Epidermal melanocyte (primary cell): Measurements from ENCODE around the gene LMO7.

ENCODE experiments used
- DNase-seq: peaks from one replicate; pipeline ENCODE4 v3.0.0; 2011; ENCODE audit warnings: low spot score; ENCODE audit not compliant: insufficient read length

Gene LMO7

DNA sequence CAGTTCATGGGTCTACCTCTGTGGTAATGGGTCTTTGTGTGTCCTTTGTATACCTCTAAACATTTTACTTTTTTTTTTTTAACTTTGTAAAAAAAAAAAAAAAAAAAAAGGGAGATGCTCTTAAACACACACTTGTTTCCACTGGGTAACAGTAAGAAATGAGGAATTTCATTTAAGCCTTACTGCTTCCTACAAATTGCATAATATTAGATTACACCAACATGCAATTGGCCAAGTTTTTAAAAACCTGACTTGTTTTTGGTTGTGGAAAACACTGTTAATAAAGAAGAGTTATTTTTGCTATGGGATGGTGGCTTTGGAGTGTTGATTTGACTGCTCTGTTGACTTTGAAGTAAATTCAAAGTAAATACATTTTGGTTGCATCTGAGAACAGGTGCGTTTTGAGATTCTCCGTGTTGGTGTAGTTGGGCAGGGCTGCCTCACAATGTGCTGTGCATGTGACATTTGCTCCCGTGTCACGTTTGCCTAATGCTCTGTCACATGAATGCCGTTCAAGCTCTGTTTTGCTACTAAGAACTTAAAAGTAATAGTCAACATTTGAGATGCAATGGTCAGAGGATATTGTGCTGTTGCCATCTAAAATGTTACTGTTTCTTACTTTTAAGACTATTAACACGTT, 202.4 kb downstream of the LMO7 start:
- no peak for DNase-seq

DNA sequence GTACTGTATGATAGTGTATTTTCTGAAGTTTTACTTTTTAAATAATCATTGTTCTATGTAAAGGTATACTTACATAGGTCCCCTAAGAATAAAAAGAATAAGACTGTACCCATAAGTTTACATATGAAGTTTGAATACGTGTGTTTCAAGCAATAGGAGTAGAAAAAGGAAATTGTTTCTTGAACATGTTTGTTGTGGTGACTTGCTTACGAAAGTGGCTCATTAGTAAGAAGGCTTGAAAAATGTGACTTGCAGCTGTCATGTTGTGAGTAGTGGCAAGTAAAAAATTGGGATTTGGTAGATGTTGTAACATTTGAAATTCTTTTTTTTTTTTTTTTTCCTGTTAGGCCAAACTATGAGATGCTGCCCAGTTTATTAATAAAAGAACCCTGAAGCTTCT, 203.3 kb downstream of the LMO7 start:
- no peak for DNase-seq

DNA sequence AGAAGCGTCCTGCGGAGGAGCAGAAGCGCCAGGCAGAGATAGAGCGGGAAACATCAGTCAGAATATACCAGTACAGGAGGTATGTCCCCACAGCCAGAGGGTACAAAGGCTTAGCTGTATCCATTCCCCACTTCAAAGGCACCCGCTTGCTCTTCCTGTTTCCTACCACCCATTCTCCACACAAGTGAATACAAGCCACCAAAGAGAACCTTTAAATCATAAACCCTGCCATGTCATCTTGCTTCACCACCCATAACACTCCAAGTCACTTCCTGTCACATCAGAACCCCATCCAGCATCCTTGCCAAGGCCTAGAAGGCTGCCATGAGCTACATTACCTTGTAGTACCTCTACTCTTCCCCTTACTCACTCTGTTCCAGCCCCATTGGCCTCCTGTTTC, 205.8 kb downstream of the LMO7 start:
- DNase-seq = no peak

DNA sequence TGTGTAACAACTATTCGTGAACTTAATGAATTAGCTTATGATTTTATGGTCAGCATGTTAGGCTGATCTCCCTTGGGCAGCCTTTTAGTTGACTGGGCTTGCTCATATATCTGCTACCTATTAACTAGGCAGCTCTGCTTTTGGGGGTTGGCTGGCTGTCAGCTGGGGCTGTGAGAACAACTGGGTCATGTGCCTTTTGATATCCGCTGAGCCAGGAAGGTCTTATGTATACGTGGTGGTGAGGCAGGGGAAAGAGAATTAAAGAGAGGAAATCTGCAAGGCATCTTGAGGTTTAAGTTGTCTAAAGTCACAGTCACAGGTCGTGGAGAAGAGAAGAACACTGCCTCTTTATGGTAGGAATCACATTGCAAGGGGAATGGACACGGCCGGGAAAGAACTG, 206.9 kb downstream of the LMO7 start:
- no peak for DNase-seq

DNA sequence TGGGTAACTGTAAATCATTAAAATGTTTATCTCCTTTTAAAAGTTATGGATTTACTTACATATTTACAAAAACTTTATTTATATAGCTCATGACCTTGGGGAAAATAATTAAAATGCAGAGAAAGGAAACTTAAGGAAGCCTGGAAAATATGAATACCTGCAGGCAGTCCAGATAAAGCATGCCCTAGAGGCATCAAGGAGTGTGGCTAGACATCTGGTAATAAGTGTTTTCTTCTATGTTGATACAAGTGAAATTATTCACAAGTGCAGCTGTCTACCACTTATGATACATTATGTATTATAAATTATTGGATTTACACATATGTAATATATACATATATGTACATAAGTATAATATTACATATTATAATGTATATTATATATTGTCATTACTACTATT, 207.9 kb downstream of the LMO7 start:
- no peak for DNase-seq

DNA sequence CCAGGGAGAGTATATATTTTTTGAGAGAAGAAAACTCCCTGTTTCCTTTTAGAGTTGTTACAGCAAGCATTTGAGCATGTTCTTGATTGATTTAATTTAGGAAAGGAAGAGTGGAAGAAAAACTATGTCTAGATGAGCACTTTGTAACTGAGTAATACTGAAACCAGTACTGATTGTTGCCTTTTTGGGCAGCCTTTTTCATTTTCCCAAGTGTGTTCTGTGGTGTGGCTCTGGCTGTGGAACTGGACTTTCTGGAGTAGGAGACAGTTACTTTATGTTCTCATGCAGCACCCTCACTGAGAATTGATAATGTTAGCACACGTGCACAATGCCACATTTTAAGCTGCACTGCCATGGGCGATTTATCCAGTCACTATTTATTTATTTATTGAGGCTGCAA, 211.5 kb downstream of the LMO7 start:
- DNase-seq = no peak

DNA sequence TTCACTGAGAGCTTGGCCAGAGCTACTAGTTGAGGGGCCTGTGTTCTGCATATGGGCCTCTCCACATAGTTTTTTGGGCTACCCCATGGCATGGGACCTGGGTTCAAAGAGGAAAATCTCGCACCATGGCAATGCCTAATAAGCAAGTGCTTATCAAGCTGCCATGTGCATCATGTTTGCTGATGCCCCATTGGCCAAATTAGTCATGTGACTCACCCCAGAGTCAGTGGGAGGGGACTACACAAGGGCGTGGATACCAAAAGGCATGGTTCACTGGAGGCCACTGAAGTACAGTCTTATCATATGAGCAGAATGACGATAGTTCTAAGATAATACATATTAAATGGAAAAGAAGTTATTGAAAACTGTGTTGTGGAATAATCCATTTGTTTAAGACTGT, 214.8 kb downstream of the LMO7 start:
- DNase-seq = no peak

DNA sequence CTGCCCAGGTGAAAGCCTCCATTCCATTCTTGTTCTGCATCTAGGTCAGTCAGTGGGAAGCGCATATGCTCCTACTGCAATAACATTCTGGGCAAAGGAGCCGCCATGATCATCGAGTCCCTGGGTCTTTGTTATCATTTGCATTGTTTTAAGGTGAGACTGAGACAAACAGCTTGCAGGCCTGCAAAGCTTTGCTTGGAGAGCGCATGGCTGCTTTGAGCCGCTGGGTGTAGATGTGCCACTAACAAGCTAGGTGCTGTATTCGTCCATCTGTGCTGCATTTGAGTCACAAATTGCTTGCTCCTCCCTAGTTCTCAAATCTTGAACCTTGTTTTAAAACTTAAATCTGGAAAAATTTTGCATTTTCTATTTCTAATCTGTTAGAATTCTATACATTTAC, 219.1 kb downstream of the LMO7 start:
- no peak for DNase-seq

DNA sequence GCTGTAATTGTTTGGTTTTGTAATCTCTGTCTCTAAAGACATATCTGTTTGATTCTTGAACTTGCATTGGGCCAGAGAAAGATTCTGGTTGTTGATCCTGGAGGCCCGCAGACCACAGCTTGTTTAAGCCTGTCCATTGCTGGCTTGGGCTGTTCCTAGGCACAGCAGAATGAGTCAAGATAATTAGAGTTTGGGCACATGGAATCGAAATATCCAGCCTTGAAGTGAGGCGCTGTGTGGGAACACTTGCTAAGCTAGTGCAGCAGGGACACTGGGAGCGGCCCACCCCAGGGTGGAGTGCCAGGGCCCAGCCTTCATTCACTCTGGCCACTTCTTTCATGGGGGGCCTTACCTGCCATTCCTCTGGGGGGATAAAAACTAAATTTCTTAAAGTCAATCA, 219.7 kb downstream of the LMO7 start:
- DNase-seq = no peak

DNA sequence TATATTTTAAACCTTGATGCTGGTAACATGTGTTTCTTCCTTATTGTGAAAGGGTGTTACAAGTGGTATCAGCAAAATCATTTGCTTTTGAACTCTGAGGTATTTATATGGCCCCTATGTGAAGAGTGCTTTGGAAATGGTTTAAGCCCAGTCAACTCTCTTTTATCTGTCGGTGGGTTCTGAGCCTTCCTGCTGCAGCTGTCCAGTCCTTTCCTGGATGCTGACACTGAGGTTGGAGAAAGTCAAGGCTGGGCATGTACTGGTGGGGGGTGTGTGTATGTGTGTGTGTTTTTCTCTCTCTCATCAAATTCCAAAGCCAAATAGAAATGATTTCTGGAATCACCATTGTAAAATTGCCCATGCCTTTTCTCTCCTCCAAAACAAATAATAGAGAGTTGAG, 221.2 kb downstream of the LMO7 start:
- DNase-seq = no peak

DNA sequence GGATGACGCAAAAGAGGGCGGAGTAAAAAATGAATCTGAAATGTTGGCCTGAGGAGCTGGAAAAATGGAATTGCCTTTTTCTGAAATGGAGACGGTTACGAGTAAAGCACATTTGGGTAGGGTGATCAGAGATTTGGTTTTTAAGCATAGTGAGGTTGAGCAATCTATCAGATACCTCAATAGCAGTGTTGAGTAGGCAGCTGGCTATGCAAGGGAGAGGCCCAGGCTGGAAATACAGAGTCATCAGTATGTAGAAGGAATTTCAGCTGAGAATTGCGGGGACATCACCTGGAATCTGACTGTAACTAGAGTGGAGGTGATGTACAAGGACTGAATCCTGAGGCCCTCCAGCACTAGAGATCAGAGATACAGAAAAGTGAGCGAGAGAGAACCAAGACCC, 224.8 kb downstream of the LMO7 start:
- no peak for DNase-seq

DNA sequence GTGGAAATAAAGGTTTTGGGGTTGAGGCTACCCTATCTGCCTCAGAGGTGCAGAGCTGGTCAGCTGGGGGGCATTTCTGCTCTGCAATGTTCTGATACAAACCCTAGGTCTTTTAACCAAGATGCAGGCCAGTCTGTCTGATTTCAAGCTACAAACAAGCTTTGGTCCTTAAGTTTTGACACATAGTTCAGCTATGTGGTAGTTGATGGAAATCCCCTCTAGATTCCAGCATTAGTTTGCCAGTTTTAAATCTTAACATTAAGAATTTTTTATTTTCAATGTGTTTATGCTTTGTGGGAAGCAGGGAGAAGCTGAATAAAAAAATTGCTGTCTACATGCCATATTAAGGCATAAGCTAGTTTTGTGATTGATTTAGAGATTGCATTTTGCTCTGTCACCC, 225.7 kb downstream of the LMO7 start:
- no peak for DNase-seq

DNA sequence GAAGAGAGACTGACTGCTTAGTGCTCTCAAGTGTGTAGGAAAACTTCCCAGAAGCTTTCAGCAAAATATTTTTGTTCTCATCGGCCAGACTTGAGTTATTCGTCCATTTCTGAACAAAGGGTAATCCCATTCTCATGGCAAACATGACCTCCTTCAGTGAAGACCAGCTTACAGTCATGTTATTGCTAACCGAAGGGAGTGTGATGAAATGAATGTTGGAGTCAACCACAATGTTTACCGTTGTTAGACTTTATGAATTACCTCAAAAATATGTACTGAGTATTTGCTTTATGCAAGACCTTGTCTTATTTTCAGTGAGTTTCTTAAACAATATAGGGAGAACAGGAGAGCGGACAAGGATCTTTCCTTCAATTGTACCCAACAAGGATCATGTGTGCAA, 228.6 kb downstream of the LMO7 start:
- no peak for DNase-seq

DNA sequence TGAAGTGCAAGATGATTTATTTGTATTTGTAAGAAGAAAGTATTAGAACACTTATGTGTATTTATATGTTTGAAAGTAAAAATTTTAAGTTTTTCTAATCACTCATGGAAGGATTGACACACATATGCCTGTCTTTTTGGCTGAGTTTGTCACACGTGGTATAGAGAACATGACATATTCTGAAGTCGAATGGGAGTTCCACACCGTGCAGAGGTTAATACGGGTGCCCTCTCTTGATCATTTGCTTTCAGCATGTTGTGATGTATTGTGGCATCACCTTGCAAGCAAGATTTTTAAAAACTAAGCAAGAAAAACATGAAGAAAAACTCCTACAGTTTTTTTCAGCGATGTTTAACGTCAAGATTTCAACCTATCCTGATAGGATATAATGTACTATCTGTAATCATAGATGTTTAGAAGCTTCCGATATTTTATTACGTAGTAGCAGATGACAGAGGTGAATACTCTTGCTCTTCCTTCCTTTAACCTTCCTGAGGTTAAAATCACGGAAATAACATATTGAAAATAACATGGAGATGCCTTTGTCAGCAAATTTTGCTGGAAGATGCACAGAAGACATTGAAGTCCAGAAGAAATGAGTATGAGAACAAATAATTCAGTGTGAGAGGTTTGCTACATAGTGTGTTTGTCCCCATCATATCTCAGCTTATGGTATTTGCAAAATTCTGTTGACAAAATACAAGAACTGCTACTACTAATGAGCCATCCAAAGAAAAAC, 231.4 kb downstream of the LMO7 start:
- no peak for DNase-seq

DNA sequence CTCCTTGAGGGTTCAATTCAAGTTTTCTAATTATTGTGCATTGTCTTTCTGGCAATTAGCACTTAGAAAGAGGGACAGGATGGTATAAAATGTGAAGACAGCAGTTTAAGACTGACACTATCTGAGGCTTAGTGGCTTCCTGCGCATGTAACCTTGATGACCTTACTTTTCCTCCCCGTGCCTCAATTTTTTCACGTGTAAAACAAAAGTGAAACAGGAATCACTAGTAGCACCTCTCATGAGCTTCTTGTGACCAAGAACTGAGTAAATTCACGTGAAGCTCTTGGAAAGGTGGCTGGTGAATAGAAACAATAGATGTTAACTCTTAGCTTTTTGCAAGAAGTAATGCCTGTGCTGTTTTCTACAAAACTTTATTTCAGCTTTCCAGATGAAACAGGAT, 233.9 kb downstream of the LMO7 start:
- DNase-seq = no peak

DNA sequence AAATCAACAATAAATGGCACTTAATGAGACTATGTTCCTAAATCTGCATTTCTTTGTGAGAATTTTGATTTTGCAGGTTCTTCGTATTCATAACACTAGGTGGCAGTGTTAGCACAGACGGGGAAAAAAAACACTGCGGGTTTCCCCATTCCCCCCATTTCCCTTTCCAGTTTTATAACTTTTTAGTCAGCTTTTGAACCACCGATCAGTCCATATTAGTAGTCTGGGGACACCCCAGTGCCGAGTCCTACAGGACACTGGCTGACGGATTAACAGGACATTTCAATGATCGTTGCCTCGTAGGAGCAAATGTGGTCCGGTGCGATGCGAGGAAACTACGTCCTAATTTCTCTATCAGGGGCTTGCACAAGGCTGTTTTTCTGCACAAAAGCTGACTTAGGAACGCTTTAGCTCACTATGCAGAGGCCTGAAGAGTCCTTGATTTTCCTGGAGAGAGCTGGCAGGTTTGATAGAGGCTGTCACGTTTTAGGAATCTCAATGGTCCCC, 234.3 kb downstream of the LMO7 start:
- DNase-seq = peak; percentile 26

DNA sequence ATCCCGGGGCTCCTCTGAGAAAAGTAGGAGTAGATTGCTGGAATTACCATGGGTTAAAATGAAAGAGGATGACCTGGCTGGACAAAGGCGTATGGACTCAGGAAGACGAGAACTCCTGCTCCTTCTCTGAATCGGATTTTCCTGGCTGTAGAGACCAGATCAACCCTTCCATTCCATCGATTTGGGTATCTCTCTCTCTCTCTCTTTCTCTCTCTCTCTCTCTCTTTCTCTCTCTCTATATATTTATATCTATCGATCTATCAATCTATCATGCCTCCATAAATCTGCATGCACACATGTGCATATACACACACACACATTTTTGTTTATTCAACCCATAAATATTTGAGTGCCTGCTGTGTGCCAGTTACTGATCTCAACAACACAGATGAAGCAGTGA, 234.9 kb downstream of the LMO7 start:
- no peak for DNase-seq

DNA sequence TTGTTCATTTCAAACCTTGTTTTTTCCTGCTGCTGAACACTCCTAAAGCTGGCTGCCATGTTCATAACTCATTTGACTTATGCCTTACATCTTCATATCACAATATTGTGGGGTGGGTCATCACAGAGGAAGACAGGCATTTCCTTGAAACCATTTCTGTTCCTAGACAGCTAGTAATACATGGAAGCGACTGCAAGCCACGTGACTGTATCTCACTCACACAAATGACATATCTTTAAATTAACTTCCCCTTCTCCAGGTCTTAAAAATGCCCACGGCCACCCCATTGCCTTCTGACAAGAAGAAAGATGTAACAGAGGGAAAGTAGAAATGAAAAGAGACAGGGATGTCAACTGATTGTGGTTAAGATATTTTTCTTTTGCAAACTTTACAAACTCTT, 236.8 kb downstream of the LMO7 start:
- DNase-seq = no peak

DNA sequence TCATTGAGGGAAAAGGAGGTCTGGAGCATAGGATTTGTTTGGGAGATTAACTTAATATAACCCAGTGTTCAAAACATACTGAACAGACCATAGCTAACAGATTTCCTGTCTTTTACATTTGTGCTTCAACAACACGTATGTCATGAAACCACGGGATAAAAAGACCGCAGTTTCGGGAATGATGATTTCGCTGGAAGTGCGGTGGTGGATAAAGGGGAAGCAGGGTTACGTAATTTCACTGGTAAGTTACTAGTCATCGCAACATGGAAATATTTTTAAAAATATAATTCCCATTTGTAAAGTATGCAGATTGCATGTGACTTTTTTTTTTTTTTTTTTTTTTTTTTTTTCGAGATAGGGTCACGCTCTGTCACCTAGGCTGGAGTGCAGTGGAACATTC, 237.4 kb downstream of the LMO7 start:
- no peak for DNase-seq

DNA sequence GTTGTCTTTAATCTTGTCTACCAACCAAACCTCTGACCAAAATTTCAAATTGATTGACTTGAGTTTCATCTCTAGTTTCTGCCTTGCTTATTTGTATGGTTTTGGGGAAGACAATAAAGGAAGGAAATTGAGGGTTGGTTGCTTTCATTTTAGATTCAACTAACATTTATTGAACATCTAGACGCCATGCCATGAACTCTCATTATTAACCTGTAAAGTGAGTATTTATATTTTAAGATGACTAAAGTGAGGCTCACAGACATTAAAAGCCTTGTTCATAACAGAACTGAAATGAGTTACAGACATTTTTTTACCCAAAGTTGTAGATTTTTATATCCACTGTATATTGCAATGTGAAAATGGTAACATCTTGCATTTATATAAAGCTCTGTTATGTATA, 239.3 kb downstream of the LMO7 start:
- no peak for DNase-seq

DNA sequence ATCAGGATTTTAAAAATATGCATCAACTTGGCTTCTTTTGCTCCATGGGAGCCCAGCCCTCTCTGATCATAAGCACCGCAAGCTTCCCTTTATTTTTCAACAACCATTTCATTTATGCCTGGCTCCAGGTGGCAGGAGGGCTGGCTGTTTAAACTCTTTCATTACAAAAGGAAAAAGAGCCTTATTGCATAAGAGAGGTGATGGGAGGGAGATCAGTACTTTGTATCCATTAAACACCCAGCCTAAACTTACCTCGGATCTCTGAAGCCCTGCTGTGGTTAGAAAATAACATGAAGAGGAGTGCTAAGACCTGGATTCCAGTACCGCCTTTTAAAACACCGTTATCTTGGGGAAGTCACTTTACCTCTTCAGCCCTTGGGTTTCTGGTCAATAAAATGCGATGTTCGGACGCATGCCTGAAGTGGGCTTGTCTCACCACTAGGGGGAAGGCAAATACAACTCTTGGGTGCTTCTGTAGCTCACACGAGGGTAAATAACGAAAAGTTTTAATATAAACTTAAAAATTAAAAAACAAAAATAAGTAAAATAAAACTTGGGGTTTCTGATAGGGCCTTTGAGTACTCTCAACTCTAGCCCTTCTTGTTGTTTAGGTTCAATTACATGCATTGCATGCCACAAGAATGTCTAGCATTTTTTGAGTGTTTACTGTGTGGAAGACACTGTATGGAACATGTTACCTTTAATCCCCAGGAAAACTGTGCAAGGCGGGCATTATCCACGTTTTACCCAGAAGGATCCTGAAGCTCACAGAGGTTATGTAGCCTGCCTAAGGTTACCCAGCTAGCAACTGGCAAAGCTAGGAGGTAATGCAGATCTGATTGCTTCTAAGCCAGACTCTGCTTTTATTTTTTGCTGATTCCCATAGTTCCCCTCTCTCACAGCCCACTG, 240.3 kb downstream of the LMO7 start:
- DNase-seq = peak; percentile 63

DNA sequence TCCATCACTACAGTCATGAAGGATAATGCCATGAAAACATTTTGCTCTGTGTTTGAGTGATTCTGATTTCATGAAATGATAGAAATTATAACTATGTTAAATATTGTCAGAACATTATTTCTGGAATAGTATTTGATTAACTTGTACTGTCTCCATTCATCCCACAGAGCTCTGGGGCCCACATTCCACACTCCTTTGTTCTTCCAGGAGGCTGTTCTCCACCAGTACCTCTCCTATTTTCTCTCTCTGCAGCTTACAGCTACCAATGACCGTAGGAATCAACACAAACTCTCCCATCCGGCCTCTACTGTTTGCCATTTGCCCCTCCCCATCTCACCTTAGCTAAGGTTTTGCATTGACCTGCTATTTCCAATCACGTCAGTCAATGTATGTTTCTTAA, 240.9 kb downstream of the LMO7 start:
- DNase-seq = no peak
